Measurements from ENCODE around the gene TBC1D16.

The TBC1D16 gene

GRCh38 chr17:79923974-79924638 is 111.6 kb downstream of the TBC1D16 start:
- DNase-seq = no peak

- DNase-seq = no peak
Observed at GRCh38 chr17:79922798-79923197, 112.9 kb downstream of the TBC1D16 start.

DNA sequence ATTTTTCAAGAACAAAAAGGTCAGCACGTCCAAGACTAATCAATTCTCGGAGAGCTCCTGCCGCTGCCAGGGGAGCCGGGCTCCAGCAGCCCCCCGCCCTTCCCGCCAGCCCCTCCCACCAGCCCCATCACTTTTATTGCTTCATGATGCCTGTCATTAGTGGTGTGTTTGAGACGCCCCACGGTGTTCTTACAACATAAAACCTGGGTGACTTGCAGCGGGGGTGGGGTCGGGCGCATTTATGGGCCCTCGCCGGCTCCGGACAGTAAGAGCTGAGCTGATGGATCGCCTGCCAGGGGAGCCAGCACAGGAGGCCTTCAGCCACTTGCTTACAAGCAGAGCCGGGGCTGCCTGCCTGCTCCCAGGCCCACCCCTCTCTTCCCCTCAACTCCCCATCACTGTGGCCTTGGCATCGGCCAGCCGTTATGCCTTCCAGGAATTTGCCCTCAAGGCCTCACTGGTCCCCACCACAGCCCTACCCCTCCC is 113.5 kb downstream of the TBC1D16 start:
- DNase-seq = no peak

DNA sequence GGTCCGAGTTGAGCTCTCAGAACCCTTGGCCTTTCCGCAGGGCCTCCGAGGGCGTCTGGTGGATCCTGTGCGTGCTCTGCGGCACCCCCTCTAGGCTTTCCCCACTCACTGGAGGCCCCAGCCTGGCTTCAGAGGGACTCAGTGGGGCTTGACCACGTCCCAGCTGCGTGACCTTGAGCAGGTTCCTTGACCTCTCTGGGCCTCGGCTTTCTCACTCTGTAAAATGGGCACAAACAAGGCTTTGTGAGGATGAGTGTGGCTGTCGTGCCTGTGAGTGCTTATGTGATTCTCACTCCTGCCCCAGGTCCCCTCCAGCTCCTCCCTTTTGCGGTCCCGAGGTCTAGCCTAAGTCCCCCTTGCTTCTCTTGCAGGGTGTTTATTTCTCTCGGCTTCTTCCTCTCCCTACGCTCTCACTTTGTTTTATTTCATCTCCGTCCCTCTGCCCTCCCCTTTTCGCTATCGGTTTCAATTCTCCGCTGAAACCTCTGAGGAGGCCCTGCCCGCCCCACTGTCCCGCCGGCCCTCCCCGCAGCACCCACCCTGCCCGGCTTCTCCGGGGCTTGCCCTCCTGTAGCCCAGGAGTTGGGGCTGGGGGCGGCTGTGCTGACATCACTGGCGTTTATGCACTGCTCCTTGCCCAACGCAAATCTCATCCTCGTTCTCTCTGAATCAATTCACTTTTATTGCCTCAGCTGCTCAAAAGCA is 114.1 kb downstream of the TBC1D16 start:
- DNase-seq = no peak

GRCh38 chr17:79920751-79921410 is 114.8 kb downstream of the TBC1D16 start:
- no peak for DNase-seq

DNA sequence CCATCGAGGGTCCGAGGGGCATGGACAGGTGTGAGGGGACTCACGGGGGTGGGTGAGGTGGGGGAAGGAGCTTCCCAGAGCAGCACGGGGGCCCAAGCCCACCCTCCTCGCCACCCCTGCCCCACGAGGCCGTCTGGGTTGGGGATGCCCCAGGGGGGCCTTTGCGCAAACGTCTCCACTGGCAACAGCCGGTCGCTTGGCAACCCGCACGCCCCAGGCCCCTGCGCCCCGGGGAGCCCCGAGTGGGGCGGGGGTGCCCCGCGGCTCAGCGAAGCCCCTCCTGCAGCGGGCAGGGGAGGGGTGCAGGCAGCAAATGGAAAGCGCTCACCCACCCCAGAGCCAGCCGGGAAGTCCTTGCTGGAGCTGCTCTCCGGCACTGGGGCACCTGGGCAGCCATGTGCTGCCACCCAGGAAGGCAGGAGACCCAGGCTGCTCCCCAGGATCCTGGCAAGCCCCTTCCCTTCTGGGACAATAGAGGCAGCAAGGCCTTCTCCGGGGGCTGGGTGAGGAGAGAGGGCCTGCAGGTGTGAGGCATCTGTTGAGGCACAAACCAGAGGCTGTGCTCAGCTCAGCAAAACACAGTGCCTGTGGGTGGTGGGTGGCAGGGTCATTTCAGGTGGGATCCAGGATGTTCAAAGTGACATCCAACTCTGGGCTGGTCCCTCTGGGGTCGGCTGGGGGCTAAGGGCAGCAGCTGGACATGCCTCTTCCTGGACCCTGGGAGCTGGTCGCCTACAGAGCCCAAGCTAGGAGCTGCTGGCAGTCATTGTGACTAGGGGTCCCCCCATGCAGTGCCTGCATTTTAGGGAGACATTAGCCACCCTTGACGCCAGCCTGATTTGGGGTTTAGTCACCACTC is 115.6 kb downstream of the TBC1D16 start:
- DNase-seq = no peak

DNA sequence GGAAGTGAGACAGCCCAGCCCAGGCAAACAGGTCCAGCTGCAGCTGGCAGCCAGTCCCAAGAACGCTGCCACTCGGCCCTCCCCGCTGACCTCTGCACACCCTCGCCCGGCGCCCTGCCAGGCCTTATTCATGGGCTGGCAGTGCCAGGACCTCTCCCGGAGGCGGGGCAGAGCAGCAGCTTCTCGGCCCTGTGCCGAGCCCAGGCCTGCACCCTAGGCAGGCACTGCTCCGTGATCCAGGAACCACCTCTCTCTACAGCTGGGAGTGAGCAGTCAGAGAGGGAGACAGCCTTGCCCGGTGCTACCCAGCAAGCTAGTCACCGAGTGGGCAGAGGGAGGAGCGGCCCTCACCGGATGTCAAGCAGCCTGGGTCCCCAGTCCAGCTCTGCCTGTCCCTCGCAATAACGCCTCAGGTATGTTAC is 116.5 kb downstream of the TBC1D16 start:
- no peak for DNase-seq

DNA sequence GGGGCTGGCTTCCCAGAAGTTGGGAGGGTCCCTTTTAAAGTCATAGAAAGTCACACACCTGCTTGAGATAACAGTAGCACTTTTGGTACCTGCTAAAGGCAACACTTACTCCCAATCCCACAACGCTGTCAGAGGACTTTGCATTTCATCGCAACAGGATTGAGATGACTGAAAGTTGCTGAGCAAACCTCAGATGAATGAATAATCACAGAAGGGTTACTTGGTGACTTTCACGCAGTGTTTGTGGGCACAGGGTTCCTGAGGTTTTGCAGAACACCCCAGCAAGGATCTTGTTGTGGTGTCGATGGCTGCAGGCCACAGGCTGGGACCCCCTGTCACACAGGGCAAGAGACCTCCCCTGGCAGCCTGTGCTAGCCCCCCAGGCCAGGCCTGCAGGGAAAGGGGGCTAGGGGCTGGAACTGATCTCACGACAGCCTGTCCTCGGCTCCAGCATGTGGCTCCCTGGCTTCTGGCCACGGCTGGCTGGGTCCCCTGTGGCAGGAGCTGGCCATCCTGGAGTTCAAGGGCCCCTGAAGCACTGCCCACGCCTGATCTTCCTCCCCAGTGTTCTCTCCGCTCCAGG is 117.0 kb downstream of the TBC1D16 start:
- DNase-seq = no peak

DNA sequence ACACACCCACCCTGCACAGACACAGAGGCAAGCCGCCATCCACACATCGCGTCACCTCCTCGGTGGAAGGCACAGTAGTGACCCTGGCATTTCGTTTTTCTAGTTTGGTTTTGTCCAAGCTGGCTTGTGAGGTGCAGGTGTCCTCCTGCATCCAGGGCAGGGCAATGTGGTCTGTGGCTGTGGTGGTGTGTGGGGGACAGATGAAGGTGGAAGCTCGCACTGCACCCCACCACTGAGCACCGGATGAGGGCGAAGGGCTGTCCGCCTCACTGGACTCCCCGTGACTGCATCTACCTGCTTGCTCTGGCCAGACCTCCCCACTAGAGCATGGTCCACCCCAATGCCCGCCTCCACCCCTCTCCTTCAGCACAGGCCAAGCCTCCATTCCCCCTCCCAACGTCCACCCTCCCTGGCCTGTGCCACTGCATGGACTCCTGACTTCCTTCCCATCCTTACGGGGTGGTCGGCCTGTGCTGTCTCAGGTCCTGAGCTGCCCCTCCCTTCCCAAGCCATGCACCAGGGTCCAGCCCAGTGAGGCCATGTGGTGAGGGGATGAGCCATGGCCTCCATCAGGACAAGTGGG is 117.7 kb downstream of the TBC1D16 start:
- DNase-seq = no peak

DNA sequence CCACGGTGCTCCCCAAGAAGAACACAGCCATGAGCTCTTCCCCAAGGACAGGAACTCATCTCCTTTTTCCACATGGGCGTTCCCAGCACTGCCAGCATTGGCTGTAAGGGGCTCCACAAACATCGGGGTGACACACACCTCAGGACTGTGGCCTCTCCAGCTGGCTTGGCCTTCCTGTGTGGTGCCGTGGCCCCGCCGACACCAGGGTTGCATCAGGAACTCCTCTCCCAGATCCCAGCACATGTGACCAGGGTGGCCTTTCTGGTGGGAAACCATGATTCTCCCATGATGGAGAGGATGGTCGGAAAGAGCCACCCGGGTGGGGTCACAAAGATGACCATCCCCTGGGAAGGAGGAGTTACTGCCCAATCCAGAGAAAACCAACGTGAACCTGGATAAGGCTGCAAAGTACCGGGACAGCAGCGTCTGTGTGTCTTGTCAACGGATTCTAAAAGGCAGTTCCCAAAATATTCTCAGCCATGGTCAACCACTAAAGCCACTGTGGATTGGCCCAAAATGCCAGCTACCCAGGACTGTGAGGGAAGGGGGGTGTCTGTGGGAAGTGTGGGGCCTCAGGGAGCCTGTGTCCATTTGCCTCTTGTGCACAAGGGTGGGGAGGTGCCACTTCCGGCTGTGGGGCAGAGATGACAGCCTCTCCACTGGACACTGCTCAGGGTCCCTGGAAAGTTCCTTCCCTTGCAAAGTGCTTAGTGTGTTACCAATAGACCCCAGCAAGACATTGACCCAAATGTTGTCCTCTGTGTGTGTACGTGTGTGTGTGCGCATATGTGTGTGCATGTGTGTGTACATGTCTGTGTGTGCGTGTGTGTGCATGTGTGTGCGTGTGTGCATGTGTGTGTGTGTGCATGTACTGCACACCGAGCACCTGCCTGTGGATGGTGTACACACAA is 118.4 kb downstream of the TBC1D16 start:
- DNase-seq = no peak

GRCh38 chr17:79916506-79916905 is 119.2 kb downstream of the TBC1D16 start:
- DNase-seq = no peak

DNA sequence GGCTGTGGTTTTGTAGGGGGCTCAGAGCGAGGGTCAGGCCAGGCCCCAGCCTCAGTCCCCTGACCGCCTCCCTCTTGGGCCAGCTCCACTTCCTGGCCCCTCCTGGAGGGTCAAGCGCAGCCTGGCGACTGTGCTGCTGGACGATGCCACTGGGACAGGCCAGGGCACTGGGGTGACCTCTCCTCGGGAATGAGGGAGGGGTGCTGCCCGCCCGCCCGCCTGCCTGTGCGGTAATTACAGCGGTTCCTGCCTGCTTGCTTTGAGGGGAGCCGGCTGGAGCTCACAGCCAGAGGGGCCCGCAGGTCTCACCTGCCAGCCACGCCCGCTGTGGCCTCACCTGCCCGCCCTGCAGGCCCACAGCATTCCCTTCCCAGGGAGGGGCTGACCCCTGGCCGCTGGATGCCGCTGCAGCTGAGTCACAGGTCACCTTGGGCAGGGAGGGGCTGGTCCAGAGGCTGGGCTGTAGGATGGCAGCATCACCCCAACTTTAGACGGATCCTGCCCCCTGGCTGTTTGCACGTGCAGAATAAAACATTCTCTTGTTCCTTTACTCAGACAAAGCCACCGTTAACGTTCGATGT is 119.7 kb downstream of the TBC1D16 start:
- DNase-seq = no peak

GRCh38 chr17:79914813-79915740 is 120.6 kb downstream of the TBC1D16 start:
- no peak for DNase-seq

- DNase-seq = no peak
Observed at GRCh38 chr17:79913896-79914812, 121.5 kb downstream of the TBC1D16 start.

DNA sequence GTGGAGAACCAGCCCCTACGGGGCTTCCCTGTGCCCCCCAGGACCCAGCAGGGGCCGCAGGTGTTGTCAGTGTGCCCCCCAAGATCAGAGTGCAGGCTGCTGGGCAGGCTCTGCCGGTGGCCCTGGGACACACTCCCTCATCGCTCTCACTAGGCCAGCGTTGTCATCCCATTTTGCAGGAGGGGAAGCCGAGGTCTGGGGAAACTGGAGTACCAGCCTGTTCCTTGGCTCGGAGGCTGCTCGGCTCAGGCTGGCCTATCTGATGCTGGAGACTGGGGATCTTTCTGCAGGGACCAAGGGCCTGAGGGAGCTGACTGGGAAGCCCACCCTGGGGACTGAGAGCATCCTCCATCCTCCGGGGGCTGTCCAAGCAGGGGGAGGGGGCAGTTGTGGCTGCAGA is 122.2 kb downstream of the TBC1D16 start:
- no peak for DNase-seq

DNA sequence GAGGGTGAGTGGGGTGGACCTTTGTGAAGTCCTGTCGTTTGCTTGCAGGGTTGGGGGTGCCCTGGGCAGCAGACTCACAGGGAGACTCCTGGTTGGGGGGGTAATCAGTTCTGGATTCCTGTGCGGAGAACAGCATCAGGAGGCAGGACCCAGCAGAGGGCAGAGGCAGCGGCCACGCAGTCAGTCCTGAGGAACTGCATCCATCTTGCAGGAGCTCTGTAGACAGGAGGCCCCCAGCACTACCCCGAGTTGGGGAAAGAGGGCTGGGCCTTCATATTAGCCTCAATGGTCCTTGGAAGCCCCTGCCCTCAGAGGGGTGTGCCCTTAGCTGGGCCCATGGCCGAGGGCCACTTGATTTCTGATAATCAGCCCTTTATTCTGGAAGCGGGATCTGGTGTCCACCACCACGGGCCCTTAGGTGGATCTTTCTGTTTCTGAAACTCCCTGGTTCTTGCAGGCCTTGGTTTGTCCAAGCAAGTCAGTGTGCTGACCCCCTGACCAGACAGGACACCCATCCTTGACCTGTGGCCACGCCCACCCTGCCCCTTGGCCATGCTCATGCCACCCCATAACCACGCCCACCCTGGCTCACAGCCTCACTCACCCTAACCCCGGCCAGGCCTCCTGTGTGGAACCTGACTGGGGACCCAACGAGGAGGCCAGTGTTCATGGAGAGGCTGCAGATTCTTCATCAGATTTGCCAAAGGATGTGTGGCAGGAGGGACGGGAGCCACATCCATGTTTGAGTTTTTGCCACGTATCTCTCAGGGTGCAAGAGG is 122.9 kb downstream of the TBC1D16 start:
- DNase-seq = no peak
